K562 treated with DMSO at 1 percent for 12 hours (cell line): ENCODE results near the gene CSK. TPM values are rescaled to one million over a fixed set of nuclear protein-coding genes. Genes with fewer than 3 reads are reported as not detected.

Experiments used
- total RNA-seq: library from RNA; unstranded; fragments of 300-600 nt; gene quantifications from 2 replicates; pipeline ENCODE4 v1.2.3, GENCODE V29; 2022; ENCODE audit not compliant: insufficient read depth

Gene CSK
- total RNA-seq: 51.2 and 67.2 TPM in 2 replicates

DNA sequence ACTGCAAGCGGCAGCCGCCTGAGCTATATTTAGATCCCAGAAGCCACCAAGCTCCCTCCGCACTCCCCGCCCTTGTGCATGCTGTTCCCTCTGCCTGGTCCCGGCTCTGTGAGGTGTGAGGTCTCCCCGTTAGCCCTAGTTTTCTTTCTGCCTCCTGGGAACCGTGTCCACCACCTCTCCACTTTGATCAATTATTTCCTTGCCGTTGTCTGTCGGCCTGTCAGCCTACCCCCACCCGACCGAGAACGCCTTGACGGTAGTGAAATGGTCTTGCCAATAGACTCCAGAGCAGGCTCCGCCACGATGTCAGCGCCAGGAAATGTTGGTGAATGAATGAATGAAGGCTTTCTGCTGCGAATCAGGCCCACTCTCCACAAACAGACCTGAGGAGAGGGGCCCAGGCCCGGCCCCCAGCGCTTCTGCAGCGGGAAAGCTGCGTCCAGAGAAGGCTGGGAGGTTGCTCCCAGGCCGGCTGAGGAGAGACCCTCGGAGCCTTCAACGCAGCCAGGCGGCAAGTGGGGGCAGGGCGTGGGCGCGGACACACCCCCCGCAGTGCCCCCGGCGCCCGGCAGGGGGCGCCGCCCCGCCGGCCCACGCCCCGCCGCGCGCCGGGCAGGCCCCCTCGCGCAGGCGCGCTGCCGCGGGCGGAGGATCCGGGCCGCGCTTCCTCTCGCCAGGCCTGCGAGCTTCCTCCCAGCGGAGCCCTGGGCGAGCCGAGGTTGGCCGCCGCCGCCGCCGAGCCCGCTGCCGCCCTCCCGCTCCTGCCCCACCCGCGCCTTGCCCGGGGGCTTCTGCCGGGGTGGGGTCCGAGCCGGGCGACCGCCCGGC is at the start of gene CSK:
CSK (plus strand) TSS at position 650 of the 828 bp plus-strand sequence. CDS start 16,218 bp downstream, outside the sequence.

DNA sequence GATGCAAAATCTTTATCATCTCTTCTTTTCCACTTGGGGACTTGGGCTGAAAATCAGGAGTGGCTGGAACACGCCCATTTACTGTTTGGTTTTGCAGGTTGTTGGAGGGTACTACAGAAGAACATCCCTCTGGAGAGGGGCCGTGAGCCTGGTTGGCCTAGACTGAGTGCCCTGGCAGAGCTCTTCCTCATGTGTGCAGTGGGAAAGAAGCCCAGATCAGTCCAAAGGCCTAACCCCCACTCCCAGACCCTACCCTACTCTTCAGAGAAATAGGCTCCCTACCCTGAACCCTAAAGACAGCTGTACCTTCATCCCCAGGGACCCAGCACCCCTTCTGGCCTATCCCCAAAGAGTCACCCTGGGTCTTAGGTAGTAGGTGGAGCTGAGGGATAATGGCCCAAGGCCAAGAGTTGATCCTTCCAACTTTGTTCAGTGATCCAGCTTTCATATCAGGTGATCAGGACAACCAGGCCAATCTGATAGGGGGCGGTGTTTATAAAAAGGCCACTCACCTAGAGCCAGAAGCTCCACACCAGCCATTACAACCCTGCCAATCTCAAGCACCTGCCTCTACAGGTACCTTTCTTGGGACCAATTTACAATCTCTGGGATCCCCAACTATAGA is 33.4 kb upstream of the CSK start, which contains the start of gene CYP1A2:
CYP1A2 (plus strand) TSS at position 524 of the 625 bp plus-strand sequence. CDS start 894 bp downstream, outside the sequence.

DNA sequence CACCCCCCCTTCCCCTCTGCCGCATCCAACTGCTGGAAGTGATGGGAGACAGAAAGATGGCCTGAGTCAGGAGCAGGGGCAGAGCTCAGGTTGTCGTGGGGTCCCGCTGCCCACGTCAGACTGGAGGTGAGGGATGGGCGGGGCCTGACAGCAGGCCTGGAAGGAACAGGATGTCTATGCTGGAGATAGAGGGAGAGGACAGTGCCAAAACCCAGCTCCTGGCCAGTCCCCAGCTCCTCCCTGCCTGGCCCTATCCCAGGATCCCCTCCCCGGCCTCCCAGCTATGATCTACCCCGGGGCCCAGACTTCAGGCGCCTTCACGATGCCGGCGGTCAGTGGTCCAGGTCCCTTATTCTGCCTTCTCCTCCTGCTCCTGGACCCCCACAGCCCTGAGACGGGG is 30.7 kb downstream of the CSK start, which contains the start of gene LMAN1L:
LMAN1L (plus strand) TSS at position 303 of the 400 bp plus-strand sequence; CDS start at position 323, 20 bp downstream.

DNA sequence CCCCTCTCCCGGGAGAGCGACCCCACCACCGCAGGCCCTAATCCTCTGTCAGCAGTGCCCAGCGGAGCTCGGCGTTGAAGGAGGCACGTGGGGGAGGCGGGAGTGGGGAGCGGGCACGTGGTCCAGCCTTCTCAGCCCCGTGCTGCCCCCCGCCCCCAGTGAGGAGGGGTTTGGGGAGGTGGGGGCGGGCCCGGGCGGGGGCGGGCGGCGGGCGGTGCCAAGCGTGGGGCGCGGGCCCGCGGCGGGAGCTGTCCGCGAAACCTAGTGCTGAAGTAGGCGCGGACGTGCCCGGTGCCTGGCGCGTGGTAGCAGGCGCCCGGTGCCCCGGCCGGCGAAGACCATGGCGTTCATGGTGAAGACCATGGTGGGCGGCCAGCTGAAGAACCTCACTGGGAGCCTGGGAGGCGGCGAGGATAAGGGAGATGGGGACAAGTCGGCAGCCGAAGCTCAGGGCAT is 44.5 kb downstream of the CSK start, which contains the start of gene CPLX3:
CPLX3 (plus strand) TSS at position 264 of the 456 bp plus-strand sequence; CDS start at position 341, 77 bp downstream.

DNA sequence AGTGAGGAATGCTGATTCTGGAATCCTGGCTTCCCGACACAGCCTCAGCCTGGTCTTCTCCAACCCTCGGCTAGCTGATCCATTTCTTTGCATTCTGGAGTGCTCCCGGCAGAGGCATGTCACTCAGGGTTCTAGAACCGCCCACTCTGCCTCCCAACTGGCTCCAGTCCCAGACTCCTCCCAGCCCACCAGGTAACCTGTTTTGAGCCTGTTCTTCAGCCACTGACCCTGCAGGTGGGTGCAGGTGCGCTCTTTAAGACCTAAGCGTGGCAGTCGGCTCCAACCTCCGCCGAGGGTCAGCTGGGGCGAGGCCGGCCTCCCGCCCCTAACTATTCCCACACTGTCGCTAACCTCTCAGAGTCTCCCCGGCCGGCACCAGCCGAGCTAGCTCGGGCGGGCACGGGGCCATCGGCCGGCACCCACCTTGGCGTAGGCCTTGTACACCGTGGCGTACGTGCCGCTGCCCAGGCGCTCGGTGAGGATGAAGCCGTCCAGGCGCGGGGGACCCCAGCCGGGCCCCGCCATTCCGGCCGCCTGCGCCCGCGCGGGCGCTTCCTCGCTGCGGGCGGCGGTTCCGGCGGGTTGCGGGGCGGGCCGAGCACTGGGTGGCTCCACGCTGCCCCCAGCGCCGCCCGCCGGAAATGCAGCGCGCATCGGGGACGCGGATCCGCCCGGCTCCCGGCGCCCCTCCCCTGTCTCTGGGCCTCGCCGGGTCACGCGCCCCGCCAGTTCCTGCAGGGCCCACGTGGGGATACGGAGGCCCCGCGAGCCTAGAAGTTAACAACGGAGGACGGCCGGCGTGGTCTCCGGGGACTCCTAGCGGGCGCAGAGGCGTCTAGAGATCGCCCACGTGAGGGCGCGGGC is 60.9 kb downstream of the CSK start, which contains the start of gene ULK3:
ULK3 (minus strand) TSS at position 576 of the 864 bp plus-strand sequence; CDS start at position 525, 51 bp downstream.

Other genes with a start within 250 kb of the CSK start
- gene ARID3B, start 240.9 kb upstream of the CSK start, total RNA-seq: 15.8 and 37.8 TPM in 2 replicates
- 48.1 and 97.3 TPM in 2 replicates for gene CLK3, start 166.2 kb upstream of the CSK start, total RNA-seq
- 30.0 and 49.7 TPM in 2 replicates for gene EDC3, start 86.1 kb upstream of the CSK start, total RNA-seq
- not detected in 2 replicates for gene CYP1A1, start 56.6 kb upstream of the CSK start, total RNA-seq
- gene CYP1A2, start 33.2 kb upstream of the CSK start, total RNA-seq: not detected in 2 replicates
- not detected in 2 replicates for gene LMAN1L, start 30.8 kb downstream of the CSK start, total RNA-seq
- not detected in 2 replicates for gene CPLX3, start 44.5 kb downstream of the CSK start, total RNA-seq
- 31.8 and 49.5 TPM in 2 replicates for gene ULK3, start 61.1 kb downstream of the CSK start, total RNA-seq
- gene SCAMP2, start 91.3 kb downstream of the CSK start, total RNA-seq: 48.7 and 76.7 TPM in 2 replicates
- gene MPI, start 108.0 kb downstream of the CSK start, total RNA-seq: 13.0 and 24.7 TPM in 2 replicates
- gene FAM219B, start 124.8 kb downstream of the CSK start, total RNA-seq: 8.9 and 36.7 TPM in 2 replicates
- gene COX5A, start 156.0 kb downstream of the CSK start, total RNA-seq: 399 and 494 TPM in 2 replicates
- 25.0 and 28.0 TPM in 2 replicates for gene RPP25, start 174.7 kb downstream of the CSK start, total RNA-seq
- 0.38 TPM in 1 of 2 replicates, not detected in the other for gene SCAMP5, start 213.5 kb downstream of the CSK start, total RNA-seq
- 13.2 and 17.0 TPM in 2 replicates for gene PPCDC, start 241.5 kb downstream of the CSK start, total RNA-seq